GM12878 (cell line): Measurements from ENCODE around the gene VASH2. TPM values are rescaled to one million over a fixed set of nuclear protein-coding genes. Genes with fewer than 3 reads are reported as not detected.

Experiments used
- GABPA ChIP-seq: IDR thresholded peaks from 2 replicates; pipeline ENCODE4 v1.6.1; 2014; ENCODE audit warnings: antibody characterized with exemption, low read depth, mild to moderate bottlenecking, inconsistent platforms
- MEF2A ChIP-seq: IDR thresholded peaks from 2 replicates; pipeline ENCODE4 v1.6.1; 2011; ENCODE audit warnings: low read depth, mild to moderate bottlenecking, low read length, moderate library complexity; ENCODE audit not compliant: insufficient read depth
- MXI1 ChIP-seq: fragments of 150-350 bp; IDR thresholded peaks from 2 replicates; pipeline ENCODE4 v1.6.1; 2011; ENCODE audit warnings: low read depth, mild to moderate bottlenecking, inconsistent platforms, low read length, improper control_type of control experiment
- MYB ChIP-seq: fragments of 150-350 bp; IDR thresholded peaks from 2 replicates; pipeline ENCODE4 v1.6.1; 2014; ENCODE audit warnings: mild to moderate bottlenecking, low read depth, low read length, borderline replicate concordance
- NFIC ChIP-seq: IDR thresholded peaks from 2 replicates; pipeline ENCODE4 v1.6.1; 2012; ENCODE audit warnings: low read depth, mild to moderate bottlenecking, inconsistent platforms, low read length, moderate library complexity
- NRF1 ChIP-seq: conservative IDR thresholded peaks from 2 replicates; pipeline ENCODE4 v1.6.1; 2011; ENCODE audit warnings: mild to moderate bottlenecking, low read depth, low read length, improper control_type of control experiment
- PML ChIP-seq: IDR thresholded peaks from 2 replicates; pipeline ENCODE4 v1.6.1; 2012; ENCODE audit warnings: low read length, inconsistent platforms
- POLR2A ChIP-seq: IDR thresholded peaks from 2 replicates; pipeline ENCODE4 v1.6.1; 2011; ENCODE audit warnings: low read depth, mild to moderate bottlenecking, low read length
- STAT1 ChIP-seq: fragments of 450-650 bp; conservative IDR thresholded peaks from 2 replicates; pipeline ENCODE4 v1.6.1; 2014; ENCODE audit warnings: antibody characterized with exemption, mild to moderate bottlenecking
- polyA plus RNA-seq, 11 experiments: library from polyadenylated mRNA; depleted of rRNA in 4 of 11; unstranded in 6 of 11; stranded (reverse) in 5 of 11; fragments of >200 nt; fragmentation: Nextera tagmentation in 4 of 11; fragmentation: Illumina TruSeq in 1 of 11; extraction: Ambion mirVana in 4 of 11; extraction: Trizol in 1 of 11; gene quantifications; 1 replicate in 1 of 11; 2 replicates in 10 of 11; pipeline versions ENCODE4 v1.2.1 to v1.2.3, GENCODE V29; 2011 to 2016; ENCODE audit warnings: inconsistent platforms in 2 of 11, missing spikeins in 2 of 11, low read depth in 1 of 11
- total RNA-seq, 4 experiments: library from RNA; depleted of rRNA in 3 of 4; stranded (reverse); fragments of >200 nt in 3 of 4; fragmentation: Illumina TruSeq in 1 of 4; extraction: Trizol in 1 of 4; gene quantifications; 2 replicates each; pipeline versions ENCODE4 v1.2.1 to v1.2.3, GENCODE V29; 2013 to 2021
- TF ChIP-seq, protein P1 (sequence below): fragments of 450-650 bp; IDR thresholded peaks from 2 replicates; pipeline ENCODE4 v1.6.1; 2016; ENCODE audit warnings: mild to moderate bottlenecking
- TF ChIP-seq, protein P2 (sequence below): fragments of 150-350 bp; IDR thresholded peaks from 2 replicates; pipeline ENCODE4 v1.6.1; 2016; ENCODE audit warnings: low read depth, low read length

VASH2 gene
- total and polyA plus RNA-seq, 10 of the 15 experiments (the other 5 are each of a cell fraction or from before 2014, with no cell fraction given): 5.4 to 29.7 (median 21.7) TPM

DNA sequence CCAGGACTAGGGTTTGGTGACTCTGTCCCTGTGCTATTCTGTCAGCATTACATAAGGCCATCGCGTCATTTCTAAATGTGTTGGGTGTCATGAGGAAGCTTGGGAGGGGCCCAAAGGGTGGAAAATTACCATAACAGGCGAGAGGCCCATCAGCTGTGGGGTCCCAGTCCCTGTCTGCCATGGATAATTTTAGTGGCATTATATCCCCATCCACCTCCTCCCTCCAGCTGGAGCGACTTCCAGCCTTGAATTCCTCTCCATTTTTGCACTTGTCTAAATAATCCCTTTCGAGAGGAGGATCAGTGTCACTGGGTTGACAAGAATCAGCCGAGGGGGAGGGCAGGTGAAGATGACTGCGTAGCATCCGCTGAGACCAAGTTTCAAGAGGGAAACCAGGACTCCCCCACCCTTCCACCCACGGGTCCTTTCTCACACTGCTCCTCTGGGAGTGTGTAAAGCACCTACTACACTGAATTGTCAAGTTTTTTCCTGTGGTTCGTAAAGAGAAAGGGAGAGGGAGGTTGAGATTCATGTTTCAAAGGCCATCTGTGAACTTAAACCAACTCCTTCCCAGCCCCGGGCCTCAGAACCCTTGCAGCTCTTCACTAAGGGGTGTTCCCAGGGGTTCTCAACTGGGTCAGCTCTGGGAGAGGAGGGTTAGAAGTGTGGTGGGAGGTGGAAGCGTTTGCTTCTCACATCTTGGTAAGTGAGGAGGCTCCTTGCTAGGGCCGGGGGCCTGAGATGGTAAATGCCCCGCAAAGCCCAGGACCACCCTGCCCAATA is 29.2 kb downstream of the VASH2 start (continued):
- 0 out of 2 replicates have a peak, but pooled peaks have one; percentile 14 for TF ChIP-seq MEF2A
- TF ChIP-seq, protein P1, sequence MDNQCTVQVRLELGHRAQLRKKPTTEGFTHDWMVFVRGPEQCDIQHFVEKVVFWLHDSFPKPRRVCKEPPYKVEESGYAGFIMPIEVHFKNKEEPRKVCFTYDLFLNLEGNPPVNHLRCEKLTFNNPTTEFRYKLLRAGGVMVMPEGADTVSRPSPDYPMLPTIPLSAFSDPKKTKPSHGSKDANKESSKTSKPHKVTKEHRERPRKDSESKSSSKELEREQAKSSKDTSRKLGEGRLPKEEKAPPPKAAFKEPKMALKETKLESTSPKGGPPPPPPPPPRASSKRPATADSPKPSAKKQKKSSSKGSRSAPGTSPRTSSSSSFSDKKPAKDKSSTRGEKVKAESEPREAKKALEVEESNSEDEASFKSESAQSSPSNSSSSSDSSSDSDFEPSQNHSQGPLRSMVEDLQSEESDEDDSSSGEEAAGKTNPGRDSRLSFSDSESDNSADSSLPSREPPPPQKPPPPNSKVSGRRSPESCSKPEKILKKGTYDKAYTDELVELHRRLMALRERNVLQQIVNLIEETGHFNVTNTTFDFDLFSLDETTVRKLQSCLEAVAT: peak; percentile 44
- peak; percentile 86 for TF ChIP-seq PML
- TF ChIP-seq GABPA: 0 out of 2 replicates have a peak, but pooled peaks have one; percentile 37
- no peak for TF ChIP-seq MYB
- TF ChIP-seq NFIC: peak; percentile 88
- no peak for TF ChIP-seq NRF1
- TF ChIP-seq, protein P2, sequence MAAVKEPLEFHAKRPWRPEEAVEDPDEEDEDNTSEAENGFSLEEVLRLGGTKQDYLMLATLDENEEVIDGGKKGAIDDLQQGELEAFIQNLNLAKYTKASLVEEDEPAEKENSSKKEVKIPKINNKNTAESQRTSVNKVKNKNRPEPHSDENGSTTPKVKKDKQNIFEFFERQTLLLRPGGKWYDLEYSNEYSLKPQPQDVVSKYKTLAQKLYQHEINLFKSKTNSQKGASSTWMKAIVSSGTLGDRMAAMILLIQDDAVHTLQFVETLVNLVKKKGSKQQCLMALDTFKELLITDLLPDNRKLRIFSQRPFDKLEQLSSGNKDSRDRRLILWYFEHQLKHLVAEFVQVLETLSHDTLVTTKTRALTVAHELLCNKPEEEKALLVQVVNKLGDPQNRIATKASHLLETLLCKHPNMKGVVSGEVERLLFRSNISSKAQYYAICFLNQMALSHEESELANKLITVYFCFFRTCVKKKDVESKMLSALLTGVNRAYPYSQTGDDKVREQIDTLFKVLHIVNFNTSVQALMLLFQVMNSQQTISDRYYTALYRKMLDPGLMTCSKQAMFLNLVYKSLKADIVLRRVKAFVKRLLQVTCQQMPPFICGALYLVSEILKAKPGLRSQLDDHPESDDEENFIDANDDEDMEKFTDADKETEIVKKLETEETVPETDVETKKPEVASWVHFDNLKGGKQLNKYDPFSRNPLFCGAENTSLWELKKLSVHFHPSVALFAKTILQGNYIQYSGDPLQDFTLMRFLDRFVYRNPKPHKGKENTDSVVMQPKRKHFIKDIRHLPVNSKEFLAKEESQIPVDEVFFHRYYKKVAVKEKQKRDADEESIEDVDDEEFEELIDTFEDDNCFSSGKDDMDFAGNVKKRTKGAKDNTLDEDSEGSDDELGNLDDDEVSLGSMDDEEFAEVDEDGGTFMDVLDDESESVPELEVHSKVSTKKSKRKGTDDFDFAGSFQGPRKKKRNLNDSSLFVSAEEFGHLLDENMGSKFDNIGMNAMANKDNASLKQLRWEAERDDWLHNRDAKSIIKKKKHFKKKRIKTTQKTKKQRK: no peak
- TF ChIP-seq MXI1: no peak
- no peak for TF ChIP-seq STAT1
- TF ChIP-seq POLR2A: peak; percentile 51
